ENCODE data around the gene OR2AJ1.

Gene OR2AJ1

DNA sequence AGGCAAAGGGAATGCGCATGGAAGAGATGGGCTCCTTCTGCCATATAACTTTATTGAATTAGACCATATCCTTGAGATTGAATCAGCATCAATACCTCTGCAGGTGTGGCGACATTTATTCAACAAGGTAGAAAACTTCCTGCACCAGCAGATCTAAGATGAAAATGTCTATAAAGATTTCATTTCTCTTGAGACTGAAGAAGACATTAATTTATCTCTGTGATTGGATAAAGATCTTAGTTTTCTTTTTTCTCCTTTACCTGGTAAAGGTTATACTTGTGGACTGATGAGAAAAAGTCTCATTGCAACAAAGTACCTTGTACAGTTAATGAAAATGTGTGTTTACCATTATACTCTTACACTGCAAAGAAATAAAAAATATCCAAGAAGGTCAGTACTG, 4.7 kb upstream of the OR2AJ1 start, which contains the start of gene OR2T8:
TSS of gene OR2T8 (plus strand) at position 301 of the 400 bp plus-strand sequence. CDS start 766 bp downstream, outside the sequence.
- Histone ChIP-seq H3K36me3 (replicated peaks; ENCODE audit: low read depth, low read length) (no peaks in the 10 kb centered on the region), H3K9me3 (ENCODE audit: insufficient read depth, low read length) (no peaks in the 10 kb centered on the region), H3K79me2 (ENCODE audit: low read length) (no peaks in the 10 kb centered on the region), H3K4me3 (ENCODE audit: low read length) (no peak within 1 kb of the TSS), H3K27me3 (ENCODE audit: low read depth, low read length) (no peaks in the 10 kb centered on the region), H3K27ac (ENCODE audit: low read length) (no peak within 1 kb of the TSS), H3K9ac (ENCODE audit: low read length) (no peak within 1 kb of the TSS), H3K4me2 (ENCODE audit: low read length) (no peak within 1 kb of the TSS), H3K4me1 (ENCODE audit: low read length) (no peaks in the 10 kb centered on the region), H2AFZ (ENCODE audit: low read depth, low read length) (no peak within 1 kb of the TSS), H4K20me1 (ENCODE audit: insufficient read depth, low read length) (no peaks in the 10 kb centered on the region)
- no peak for TF ChIP-seq EZH2phosphoT487 (IDR thresholded peaks at IDR 0.05; ENCODE audit: low read depth)
- TF ChIP-seq, protein P1, sequence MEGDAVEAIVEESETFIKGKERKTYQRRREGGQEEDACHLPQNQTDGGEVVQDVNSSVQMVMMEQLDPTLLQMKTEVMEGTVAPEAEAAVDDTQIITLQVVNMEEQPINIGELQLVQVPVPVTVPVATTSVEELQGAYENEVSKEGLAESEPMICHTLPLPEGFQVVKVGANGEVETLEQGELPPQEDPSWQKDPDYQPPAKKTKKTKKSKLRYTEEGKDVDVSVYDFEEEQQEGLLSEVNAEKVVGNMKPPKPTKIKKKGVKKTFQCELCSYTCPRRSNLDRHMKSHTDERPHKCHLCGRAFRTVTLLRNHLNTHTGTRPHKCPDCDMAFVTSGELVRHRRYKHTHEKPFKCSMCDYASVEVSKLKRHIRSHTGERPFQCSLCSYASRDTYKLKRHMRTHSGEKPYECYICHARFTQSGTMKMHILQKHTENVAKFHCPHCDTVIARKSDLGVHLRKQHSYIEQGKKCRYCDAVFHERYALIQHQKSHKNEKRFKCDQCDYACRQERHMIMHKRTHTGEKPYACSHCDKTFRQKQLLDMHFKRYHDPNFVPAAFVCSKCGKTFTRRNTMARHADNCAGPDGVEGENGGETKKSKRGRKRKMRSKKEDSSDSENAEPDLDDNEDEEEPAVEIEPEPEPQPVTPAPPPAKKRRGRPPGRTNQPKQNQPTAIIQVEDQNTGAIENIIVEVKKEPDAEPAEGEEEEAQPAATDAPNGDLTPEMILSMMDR (IDR thresholded peaks at IDR 0.05; ENCODE audit: low read depth, low read length), result no peak

DNA sequence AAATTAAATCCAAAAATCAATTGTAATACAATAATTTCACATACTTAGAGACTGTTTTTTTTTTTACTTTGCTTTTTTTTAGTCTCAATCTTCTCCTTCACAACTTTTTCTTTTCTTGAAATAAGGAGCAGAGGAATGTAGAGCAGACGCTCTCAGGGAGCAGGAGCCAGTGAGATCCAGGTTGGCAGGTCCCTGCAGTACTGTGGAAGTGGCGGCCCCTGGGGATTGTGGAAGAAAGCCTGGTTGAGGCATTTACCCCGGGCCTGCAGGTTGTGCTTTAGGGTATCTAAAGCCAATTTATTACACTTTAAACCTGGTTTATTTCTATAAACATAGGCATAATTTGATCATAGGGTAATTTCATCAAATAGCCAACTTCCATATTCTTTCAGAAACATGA, 748 bp upstream of the OR2AJ1 start:
- no peaks in the 10 kb centered on the region for H4K20me1 ChIP-seq (ENCODE audit: insufficient read depth, low read length)
- no peak overlapping the region for H3K4me2 ChIP-seq (ENCODE audit: low read length)
- H3K27ac ChIP-seq (ENCODE audit: low read length), result no peak overlapping the region
- no peaks in the 10 kb centered on the region for H3K4me1 ChIP-seq (ENCODE audit: low read length)
- H3K4me3 ChIP-seq (ENCODE audit: low read length), result no peak overlapping the region
- H3K79me2 ChIP-seq (ENCODE audit: low read length), result no peaks in the 10 kb centered on the region
- no peaks in the 10 kb centered on the region for H3K27me3 ChIP-seq (ENCODE audit: low read depth, low read length)
- H3K9ac ChIP-seq (ENCODE audit: low read length), result no peak overlapping the region
- no peak overlapping the region for H2AFZ ChIP-seq (ENCODE audit: low read depth, low read length)
- H3K9me3 ChIP-seq (ENCODE audit: insufficient read depth, low read length), result no peaks in the 10 kb centered on the region
- no peaks in the 10 kb centered on the region for H3K36me3 ChIP-seq (replicated peaks; ENCODE audit: low read depth, low read length)
- no peak for TF ChIP-seq EZH2phosphoT487 (IDR thresholded peaks at IDR 0.05; ENCODE audit: low read depth)
- TF ChIP-seq, protein P1 (IDR thresholded peaks at IDR 0.05; ENCODE audit: low read depth, low read length), result no peak

DNA sequence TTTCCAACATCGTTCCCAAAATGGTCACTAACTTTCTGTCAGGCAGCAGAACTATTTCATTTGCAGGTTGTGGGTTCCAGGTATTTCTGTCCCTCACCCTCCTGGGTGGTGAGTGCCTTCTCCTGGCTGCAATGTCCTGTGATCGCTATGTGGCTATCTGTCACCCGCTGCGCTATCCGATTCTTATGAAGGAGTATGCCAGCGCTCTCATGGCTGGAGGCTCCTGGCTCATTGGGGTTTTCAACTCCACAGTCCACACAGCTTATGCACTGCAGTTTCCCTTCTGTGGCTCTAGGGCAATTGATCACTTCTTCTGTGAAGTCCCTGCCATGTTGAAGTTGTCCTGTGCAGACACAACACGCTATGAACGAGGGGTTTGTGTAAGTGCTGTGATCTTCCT, 9.3 kb downstream of the OR2AJ1 start:
- TF ChIP-seq, protein P1 (IDR thresholded peaks at IDR 0.05; ENCODE audit: low read depth, low read length), result no peak
- no peak for TF ChIP-seq EZH2phosphoT487 (IDR thresholded peaks at IDR 0.05; ENCODE audit: low read depth)
- Histone ChIP-seq H3K9me3 (ENCODE audit: insufficient read depth, low read length) (no peaks in the 10 kb centered on the region), H3K4me1 (ENCODE audit: low read length) (no peaks in the 10 kb centered on the region), H3K9ac (ENCODE audit: low read length) (no peak overlapping the region), H3K27me3 (ENCODE audit: low read depth, low read length) (no peaks in the 10 kb centered on the region), H2AFZ (ENCODE audit: low read depth, low read length) (no peak overlapping the region), H3K4me2 (ENCODE audit: low read length) (no peak overlapping the region), H3K4me3 (ENCODE audit: low read length) (no peak overlapping the region), H3K79me2 (ENCODE audit: low read length) (no peaks in the 10 kb centered on the region), H3K27ac (ENCODE audit: low read length) (no peak overlapping the region), H4K20me1 (ENCODE audit: insufficient read depth, low read length) (no peaks in the 10 kb centered on the region), H3K36me3 (replicated peaks; ENCODE audit: low read depth, low read length) (no peaks in the 10 kb centered on the region)

DNA sequence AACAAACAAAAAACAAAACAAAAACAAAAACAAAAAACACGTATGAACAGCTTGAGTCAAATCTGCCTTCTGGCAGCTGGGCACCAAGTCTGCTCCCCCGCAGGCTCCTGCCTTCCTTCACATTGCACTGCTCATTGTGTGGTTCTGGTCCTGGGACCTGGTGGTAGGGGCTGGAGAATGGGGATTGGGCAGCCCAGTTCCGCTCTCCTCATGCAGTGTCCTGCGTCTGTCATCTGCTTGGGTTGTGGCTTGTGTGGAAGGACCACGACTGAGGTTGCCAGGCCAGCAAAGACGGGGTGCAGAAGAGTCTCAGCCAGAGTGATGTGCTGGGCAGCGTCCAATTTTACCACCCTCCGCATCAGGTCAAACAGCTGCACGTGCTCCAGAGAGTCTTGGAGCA, 11.1 kb downstream of the OR2AJ1 start:
- no peak overlapping the region for H3K4me3 ChIP-seq (ENCODE audit: low read length)
- no peak overlapping the region for H3K4me2 ChIP-seq (ENCODE audit: low read length)
- H3K27me3 ChIP-seq (ENCODE audit: low read depth, low read length), result no peaks in the 10 kb centered on the region
- no peaks in the 10 kb centered on the region for H4K20me1 ChIP-seq (ENCODE audit: insufficient read depth, low read length)
- no peaks in the 10 kb centered on the region for H3K4me1 ChIP-seq (ENCODE audit: low read length)
- no peak for TF ChIP-seq EZH2phosphoT487 (IDR thresholded peaks at IDR 0.05; ENCODE audit: low read depth)
- TF ChIP-seq, protein P1 (IDR thresholded peaks at IDR 0.05; ENCODE audit: low read depth, low read length), result no peak
- H3K27ac ChIP-seq (ENCODE audit: low read length), result no peak overlapping the region
- H3K9me3 ChIP-seq (ENCODE audit: insufficient read depth, low read length), result no peaks in the 10 kb centered on the region
- no peak overlapping the region for H2AFZ ChIP-seq (ENCODE audit: low read depth, low read length)
- H3K36me3 ChIP-seq (replicated peaks; ENCODE audit: low read depth, low read length), result no peaks in the 10 kb centered on the region
- H3K9ac ChIP-seq (ENCODE audit: low read length), result no peak overlapping the region
- no peaks in the 10 kb centered on the region for H3K79me2 ChIP-seq (ENCODE audit: low read length)

All from OCI-LY3 (cell line).